ENCODE data around the gene CAMK1G.

DNA sequence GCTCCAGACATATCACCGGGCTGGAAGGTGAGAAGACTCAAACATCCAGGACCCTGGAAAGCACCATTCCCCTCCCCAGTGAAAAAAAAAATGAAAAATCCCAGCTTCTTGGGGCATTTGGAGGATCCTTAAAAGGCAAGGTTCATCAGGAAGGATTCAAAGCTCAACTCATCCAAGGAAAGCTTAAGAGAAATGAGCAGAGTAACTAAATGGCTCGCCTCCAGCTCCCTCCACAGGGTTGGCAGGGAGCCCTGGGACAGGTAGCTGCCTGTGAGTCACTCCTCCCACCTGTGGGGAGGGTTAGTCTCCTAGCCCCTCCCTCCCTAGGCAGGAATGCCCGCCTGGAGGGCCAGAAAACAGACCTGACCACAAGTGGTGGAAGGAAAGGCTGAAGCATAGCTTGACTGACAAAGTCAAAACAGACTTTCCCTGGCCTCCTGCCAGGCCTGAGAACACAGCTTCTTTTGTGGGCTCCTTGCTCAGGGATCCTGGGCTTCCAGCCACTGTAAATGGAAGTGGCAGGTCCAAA is 69.4 kb downstream of the CAMK1G start:
- TF ChIP-seq, protein P1, sequence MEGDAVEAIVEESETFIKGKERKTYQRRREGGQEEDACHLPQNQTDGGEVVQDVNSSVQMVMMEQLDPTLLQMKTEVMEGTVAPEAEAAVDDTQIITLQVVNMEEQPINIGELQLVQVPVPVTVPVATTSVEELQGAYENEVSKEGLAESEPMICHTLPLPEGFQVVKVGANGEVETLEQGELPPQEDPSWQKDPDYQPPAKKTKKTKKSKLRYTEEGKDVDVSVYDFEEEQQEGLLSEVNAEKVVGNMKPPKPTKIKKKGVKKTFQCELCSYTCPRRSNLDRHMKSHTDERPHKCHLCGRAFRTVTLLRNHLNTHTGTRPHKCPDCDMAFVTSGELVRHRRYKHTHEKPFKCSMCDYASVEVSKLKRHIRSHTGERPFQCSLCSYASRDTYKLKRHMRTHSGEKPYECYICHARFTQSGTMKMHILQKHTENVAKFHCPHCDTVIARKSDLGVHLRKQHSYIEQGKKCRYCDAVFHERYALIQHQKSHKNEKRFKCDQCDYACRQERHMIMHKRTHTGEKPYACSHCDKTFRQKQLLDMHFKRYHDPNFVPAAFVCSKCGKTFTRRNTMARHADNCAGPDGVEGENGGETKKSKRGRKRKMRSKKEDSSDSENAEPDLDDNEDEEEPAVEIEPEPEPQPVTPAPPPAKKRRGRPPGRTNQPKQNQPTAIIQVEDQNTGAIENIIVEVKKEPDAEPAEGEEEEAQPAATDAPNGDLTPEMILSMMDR (IDR thresholded peaks at IDR 0.05; ENCODE audit: poor library complexity, severe bottlenecking), result no peak
- TF ChIP-seq, protein P2, sequence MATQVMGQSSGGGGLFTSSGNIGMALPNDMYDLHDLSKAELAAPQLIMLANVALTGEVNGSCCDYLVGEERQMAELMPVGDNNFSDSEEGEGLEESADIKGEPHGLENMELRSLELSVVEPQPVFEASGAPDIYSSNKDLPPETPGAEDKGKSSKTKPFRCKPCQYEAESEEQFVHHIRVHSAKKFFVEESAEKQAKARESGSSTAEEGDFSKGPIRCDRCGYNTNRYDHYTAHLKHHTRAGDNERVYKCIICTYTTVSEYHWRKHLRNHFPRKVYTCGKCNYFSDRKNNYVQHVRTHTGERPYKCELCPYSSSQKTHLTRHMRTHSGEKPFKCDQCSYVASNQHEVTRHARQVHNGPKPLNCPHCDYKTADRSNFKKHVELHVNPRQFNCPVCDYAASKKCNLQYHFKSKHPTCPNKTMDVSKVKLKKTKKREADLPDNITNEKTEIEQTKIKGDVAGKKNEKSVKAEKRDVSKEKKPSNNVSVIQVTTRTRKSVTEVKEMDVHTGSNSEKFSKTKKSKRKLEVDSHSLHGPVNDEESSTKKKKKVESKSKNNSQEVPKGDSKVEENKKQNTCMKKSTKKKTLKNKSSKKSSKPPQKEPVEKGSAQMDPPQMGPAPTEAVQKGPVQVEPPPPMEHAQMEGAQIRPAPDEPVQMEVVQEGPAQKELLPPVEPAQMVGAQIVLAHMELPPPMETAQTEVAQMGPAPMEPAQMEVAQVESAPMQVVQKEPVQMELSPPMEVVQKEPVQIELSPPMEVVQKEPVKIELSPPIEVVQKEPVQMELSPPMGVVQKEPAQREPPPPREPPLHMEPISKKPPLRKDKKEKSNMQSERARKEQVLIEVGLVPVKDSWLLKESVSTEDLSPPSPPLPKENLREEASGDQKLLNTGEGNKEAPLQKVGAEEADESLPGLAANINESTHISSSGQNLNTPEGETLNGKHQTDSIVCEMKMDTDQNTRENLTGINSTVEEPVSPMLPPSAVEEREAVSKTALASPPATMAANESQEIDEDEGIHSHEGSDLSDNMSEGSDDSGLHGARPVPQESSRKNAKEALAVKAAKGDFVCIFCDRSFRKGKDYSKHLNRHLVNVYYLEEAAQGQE (IDR thresholded peaks at IDR 0.05; ENCODE audit: borderline replicate concordance), result no peak
- TF ChIP-seq TAF1 (IDR thresholded peaks at IDR 0.05; ENCODE audit: low read depth) (no peak), POLR2AphosphoS5 (IDR thresholded peaks at IDR 0.05) (no peak), EP300 (conservative IDR thresholded peaks at IDR 0.05; ENCODE audit: poor library complexity, severe bottlenecking) (no peak), SMC3 (conservative IDR thresholded peaks at IDR 0.05; ENCODE audit: poor library complexity) (no peak), EZH2 (IDR thresholded peaks at IDR 0.05; ENCODE audit: borderline replicate concordance, insufficient read depth, low read length, poor library complexity, severe bottlenecking) (no peak)
